Activated B cell treated with CpG ODN at 0.5 μM for 24 hours (primary cell): ENCODE data around the gene HTD2. TPM values are rescaled to one million over a fixed set of nuclear protein-coding genes. Genes with fewer than 3 reads are reported as not detected.

Source experiments
- ATAC-seq: fragments of 200-7000 bp; cut with Tn5 transposase; one replicate; pipeline ENCODE4 v1.10.0; 2021; ENCODE audit warnings: low read depth, mild to moderate bottlenecking, moderate library complexity
- CTCF ChIA-PET: fragments of 350-600 bp; sonication (Branson Sonifier 250); formaldehyde crosslinking; loops from one replicate; lab custom pipeline; 2021; ENCODE audit warnings: antibody characterized with exemption; lab: Charles Lee
- POLR2A ChIA-PET: fragments of 350-600 bp; sonication (Branson Sonifier 250); formaldehyde crosslinking; loops from one replicate; lab custom pipeline; 2021; ENCODE audit warnings: antibody characterized with exemption; lab: Charles Lee
- DNase-seq: peaks from one replicate; pipeline ENCODE4 v3.0.0; 2022
- H3K27ac Mint-ChIP-seq: one replicate; pipeline ENCODE4 v1.8.0; 2020; ENCODE audit warnings: mixed read lengths
- H3K27me3 Mint-ChIP-seq: one replicate; pipeline ENCODE4 v1.8.0; 2021; ENCODE audit warnings: mixed read lengths
- H3K36me3 Mint-ChIP-seq: one replicate; pipeline ENCODE4 v1.8.0; 2021; ENCODE audit warnings: low read depth, mixed read lengths
- H3K4me1 Mint-ChIP-seq: one replicate; pipeline ENCODE4 v1.8.0; 2021; ENCODE audit warnings: mixed read lengths
- H3K4me3 Mint-ChIP-seq: one replicate; pipeline ENCODE4 v1.8.0; 2020; ENCODE audit warnings: mild to moderate bottlenecking, mixed read lengths
- H3K9me3 Mint-ChIP-seq: one replicate; pipeline ENCODE4 v1.8.0; 2020; ENCODE audit warnings: mixed read lengths
- CTCF ChIP-seq: fragments of 200-600 bp; IDR thresholded peaks from one replicate; pipeline ENCODE4 v1.8.0; 2022; ENCODE audit warnings: antibody characterized with exemption, mild to moderate bottlenecking
- intact Hi-C: fragments of 100-400 bp; cut with micrococcal nuclease; formaldehyde crosslinking; loops from one replicate; pipeline ENCODE4 v1.15.1; 2024
- total RNA-seq: library from RNA; stranded (reverse); gene quantifications from 2 replicates; pipeline ENCODE4 v1.2.3, GENCODE V29; 2022

Gene HTD2
- total RNA-seq, 1 donor from 2014 or later = 11.4 TPM

DNA sequence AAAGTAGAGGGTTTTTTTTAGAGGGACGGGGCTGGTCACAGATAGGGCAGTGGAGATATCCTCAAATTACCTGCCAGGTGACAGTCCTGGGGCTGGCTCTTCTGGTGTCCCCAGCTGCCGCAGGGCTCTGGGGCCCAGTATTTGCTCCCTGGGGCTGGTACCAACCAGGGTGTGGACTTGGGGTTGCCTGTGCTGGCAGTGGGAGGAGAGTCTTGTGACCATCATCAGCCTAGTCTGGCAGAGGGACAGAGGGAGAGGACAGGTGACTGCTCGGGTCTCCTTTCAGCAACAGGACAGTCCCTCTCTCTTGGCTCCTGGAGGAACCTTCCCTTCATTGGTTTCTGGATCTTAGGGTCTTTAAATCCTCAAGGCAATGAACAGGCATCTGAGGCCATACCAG, 8.1 kb upstream of the HTD2 start:
- Mint-ChIP-seq H3K9me3 (no peaks in the 10 kb centered on the region), H3K4me1 (peaks cover 1% of the 10 kb centered on the region), H3K27ac (no peak overlapping the region), H3K4me3 (no peak overlapping the region), H3K36me3 (peaks cover 10% of the 10 kb centered on the region), H3K27me3 (peaks cover 3% of the 10 kb centered on the region)
- TF ChIP-seq CTCF = no peak
- POLR2A ChIA-PET = no interaction called here
- CTCF ChIA-PET = interaction anchor here (0.7 to 8.9 kb wide), 4 partner anchors 24 to 120 kb away, joined by 3 to 167 read pairs (median 24); no protein-coding TSS in a partner anchor
- no peak for ATAC-seq
- intact Hi-C loops = no loop called here
- DNase-seq = no peak

DNA sequence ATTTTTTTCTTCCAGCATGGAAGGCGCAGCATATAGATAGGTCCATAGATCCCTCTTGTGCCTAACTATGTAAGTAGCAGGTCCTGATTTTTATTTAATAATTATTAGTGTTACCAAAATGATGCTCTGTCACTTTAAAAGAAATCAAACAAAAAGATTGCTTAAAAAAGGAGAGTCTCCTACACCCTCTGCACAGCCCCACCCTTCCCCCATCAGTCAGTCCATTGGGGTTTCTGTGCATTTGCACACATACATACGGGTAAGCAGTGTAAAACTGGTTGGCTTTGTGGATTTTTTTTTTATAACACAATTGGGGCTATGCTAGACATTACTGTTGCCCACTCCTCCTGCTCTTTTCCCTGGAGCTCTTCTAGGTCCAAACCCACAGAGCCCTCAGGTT, 7.2 kb upstream of the HTD2 start:
- TF ChIP-seq CTCF = no peak
- H3K4me3 Mint-ChIP-seq = no peak overlapping the region
- peaks cover 1% of the 10 kb centered on the region for H3K4me1 Mint-ChIP-seq
- intact Hi-C loops = no loop called here
- peaks cover under 1% of the 10 kb centered on the region for H3K36me3 Mint-ChIP-seq
- no peaks in the 10 kb centered on the region for H3K9me3 Mint-ChIP-seq
- CTCF ChIA-PET = interaction anchor here (0.6 to 8.9 kb wide), 13 partner anchors 11 to 291 kb away, joined by 3 to 167 read pairs (median 4); partner anchors contain the start of gene FLNB
- H3K27me3 Mint-ChIP-seq = peaks cover 3% of the 10 kb centered on the region
- no peak for ATAC-seq
- no peak overlapping the region for H3K27ac Mint-ChIP-seq
- DNase-seq = no peak
- POLR2A ChIA-PET = interaction anchor here (0.6 to 2.7 kb wide), 3 partner anchors 82 to 121 kb away, joined by 5 to 23 read pairs (median 7); no protein-coding TSS in a partner anchor

GRCh38 chr3:58299839-58300516, 6.3 kb upstream of the HTD2 start:
- Mint-ChIP-seq H3K27ac (no peak overlapping the region), H3K4me3 (no peak overlapping the region), H3K4me1 (peaks cover 1% of the 10 kb centered on the region), H3K9me3 (no peaks in the 10 kb centered on the region), H3K36me3 (no peaks in the 10 kb centered on the region), H3K27me3 (peaks cover 3% of the 10 kb centered on the region)
- DNase-seq (no peak), ATAC-seq (peak; percentile 58)
- intact Hi-C loops = loop anchor here (1.0 kb wide), 4 partner anchors 63 to 123 kb away; partner anchors contain the start of gene ABHD6
- no peak for TF ChIP-seq CTCF
- ChIA-PET CTCF (interaction anchor here (0.8 to 8.9 kb wide), 13 partner anchors 12 to 292 kb away, joined by 3 to 167 read pairs (median 4); partner anchors contain the start of gene FLNB), POLR2A (interaction anchor here (0.5 to 2.7 kb wide), 4 partner anchors 83 to 184 kb away, joined by 5 to 23 read pairs (median 6); no protein-coding TSS in a partner anchor)

DNA sequence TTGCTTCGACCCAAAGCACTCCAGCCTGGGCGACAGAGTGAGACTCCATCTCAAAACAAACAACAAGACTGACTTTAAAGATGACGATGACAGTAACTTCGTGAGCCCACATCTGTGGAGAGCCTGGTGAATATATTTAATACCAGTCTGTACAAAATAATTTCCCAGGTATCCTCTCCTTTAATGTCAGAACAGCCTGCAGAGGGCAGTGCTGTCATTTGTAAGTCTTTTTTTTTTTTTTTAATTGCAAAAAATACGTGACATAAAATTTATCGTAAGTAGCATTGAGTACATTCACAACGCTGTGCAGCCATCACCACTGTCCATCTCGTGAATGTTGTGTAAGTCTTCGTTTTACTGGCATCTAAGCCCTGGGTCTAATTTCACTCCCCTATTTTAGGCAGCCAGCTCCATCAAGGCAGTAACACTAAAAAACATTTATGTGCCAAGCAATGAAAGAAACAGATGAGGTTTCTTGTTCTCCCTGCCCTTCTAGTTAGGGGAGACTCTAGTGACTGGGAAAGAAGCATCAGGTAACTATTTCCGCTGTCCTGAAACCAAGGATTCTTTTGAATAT, 1.4 kb downstream of the HTD2 start:
- no peaks in the 10 kb centered on the region for H3K27me3 Mint-ChIP-seq
- no peak for TF ChIP-seq CTCF
- peak overlapping the region; percentile 98 for H3K4me3 Mint-ChIP-seq
- no peak overlapping the region for H3K27ac Mint-ChIP-seq
- ChIA-PET CTCF (interaction anchor here (0.8 to 4.5 kb wide), 29 partner anchors 10 to 405 kb away, joined by 3 to 60 read pairs (median 6); partner anchors contain the start of genes KCTD6 and PXK), POLR2A (interaction anchor here (1.6 to 2.8 kb wide), 3 partner anchors 13 to 108 kb away, joined by 5 to 13 read pairs (median 9); no protein-coding TSS in a partner anchor)
- H3K4me1 Mint-ChIP-seq = peaks cover 29% of the 10 kb centered on the region
- ATAC-seq (no peak), DNase-seq (no peak)
- intact Hi-C loops = loop anchor here (1.0 to 5.0 kb wide), 5 partner anchors 14 to 745 kb away; partner anchors contain the start of genes CFAP20DC, FLNB and SLMAP
- H3K9me3 Mint-ChIP-seq = no peaks in the 10 kb centered on the region
- H3K36me3 Mint-ChIP-seq = peaks cover 37% of the 10 kb centered on the region
